ENCODE data around the gene ANKRD65.
"Not testable (repeated sequence)": the region's sequence is repeated elsewhere in the genome, so short reads cannot be mapped to it uniquely, and the experiment has no call there.

ANKRD65 gene

DNA sequence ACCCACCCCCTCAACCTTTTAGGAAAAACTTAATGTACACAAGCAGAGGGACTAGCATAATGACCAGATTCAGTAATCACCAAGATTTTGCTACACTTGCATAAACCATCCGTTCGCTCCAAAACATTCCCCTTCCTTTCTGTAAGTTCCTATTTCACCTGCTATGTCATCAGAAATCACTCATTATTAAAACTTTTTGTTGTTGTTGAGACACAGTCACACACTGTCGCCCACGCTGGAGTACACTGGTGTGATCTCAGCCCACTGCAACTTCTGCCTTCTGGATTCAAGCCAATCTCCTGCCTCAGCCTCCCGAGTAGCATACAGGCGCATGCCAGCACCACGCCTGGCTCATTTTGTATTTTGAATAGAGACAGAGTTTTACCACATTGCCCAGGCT is 17.4 kb downstream of the ANKRD65 start:
- no peak for DNase-seq
- peak; percentile 19 for TF ChIP-seq POLR2A (IDR thresholded peaks at IDR 0.05; ENCODE audit: low read length)
- TF ChIP-seq GATA1 (IDR thresholded peaks at IDR 0.05; ENCODE audit: low read depth, low read length): no peak

GRCh38 chr1:1402901-1403392 is 18.1 kb downstream of the ANKRD65 start:
- not testable (repeated sequence) for DNase-seq

GRCh38 chr1:1402072-1402900 is 18.8 kb downstream of the ANKRD65 start:
- no peak for TF ChIP-seq GATA1 (IDR thresholded peaks at IDR 0.05; ENCODE audit: low read depth, low read length)
- no peak for TF ChIP-seq POLR2A (IDR thresholded peaks at IDR 0.05; ENCODE audit: low read length)
- peak; percentile 58 to 68 for DNase-seq

- TF ChIP-seq GATA1 (IDR thresholded peaks at IDR 0.05; ENCODE audit: low read depth, low read length) (no peak), POLR2A (IDR thresholded peaks at IDR 0.05; ENCODE audit: low read length) (peak; percentile 42)
- no peak for DNase-seq
These were observed 19.5 kb downstream of the ANKRD65 start for GRCh38 chr1:1401457-1402010.

- no peak for TF ChIP-seq POLR2A (IDR thresholded peaks at IDR 0.05; ENCODE audit: low read length)
- TF ChIP-seq GATA1 (IDR thresholded peaks at IDR 0.05; ENCODE audit: low read depth, low read length): no peak
- DNase-seq: no peak
These were observed 20.3 kb downstream of the ANKRD65 start for GRCh38 chr1:1400576-1401456.

DNA sequence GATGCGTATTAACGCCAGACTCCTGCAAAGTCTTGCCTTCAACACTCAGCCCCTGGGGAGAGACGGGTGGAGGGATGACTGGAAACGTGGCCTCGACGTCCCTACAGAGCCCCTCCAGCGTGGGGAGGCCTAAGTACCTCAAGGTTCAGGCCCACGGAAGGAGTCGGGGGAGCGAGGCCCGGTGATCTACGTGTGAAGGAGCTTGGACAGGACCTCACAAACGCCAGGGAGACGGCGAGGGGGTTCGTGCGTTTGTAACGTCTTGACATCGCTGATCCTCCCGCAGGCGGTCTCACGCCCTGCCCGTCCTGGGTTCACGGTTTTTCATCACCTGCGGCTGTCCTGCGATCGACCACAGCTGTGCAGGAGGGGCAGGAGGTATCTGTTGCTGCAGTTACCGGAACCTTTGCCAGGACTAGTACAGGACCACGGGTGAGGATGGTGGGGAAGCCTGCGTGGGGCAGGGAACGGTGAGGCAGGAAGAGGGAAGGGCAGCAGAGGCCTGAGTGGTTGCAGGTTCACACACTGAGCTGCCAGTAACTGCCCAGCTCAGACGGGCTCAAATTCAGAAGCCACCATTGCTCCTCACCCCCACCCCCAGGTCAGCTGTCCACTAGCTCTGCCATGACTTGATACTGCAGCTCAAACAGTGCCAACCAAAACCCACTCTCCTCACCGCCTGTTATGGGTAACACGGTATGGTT is 21.1 kb downstream of the ANKRD65 start:
- TF ChIP-seq POLR2A (IDR thresholded peaks at IDR 0.05; ENCODE audit: low read length): peak; percentile 64
- TF ChIP-seq GATA1 (IDR thresholded peaks at IDR 0.05; ENCODE audit: low read depth, low read length): no peak
- DNase-seq: peak; percentile 70 to 75

DNA sequence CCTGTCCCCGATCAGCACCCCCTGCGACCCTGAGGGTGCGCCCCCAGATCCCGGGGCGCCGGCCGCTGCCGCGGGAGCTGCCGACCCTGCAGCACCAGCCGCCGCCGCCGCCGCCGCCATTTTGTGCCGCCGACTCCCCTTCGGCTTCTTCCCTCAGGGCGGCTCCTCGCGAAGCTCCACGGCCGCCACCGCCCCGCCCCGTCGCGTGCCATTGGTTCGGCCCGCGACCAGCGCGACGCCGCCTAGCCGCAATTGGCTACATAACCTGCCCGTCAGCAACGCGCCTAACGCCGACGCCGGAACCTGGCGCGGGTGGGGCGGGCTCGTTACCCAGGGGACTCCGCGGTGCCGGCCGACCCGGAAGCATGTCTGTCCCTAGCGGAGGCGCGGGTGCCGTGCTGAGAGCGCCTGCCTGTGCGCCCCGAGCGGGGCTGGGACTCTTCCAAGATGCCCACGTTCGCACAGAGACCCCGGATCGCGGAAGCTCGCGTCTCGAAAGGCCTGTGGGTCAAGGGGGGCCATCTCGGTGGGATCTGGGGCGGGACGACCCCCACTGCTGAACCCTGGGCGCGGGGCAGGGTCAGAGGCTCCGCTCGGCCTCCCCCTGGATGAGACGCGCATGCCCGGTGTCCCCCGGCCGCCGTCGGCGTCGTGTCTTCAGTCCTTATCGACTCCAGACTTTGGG is 21.7 kb downstream of the ANKRD65 start, which contains the start of gene CCNL2:
Gene CCNL2, minus strand, starts transcription at position 149 of the 685 bp plus-strand sequence. Its CDS starts 29 bp downstream, at position 120.
- TF ChIP-seq GATA1 (IDR thresholded peaks at IDR 0.05; ENCODE audit: low read depth, low read length): no peak
- peak; percentile 75 for TF ChIP-seq POLR2A (IDR thresholded peaks at IDR 0.05; ENCODE audit: low read length)
- peak; percentile 99 to 100 for DNase-seq

DNA sequence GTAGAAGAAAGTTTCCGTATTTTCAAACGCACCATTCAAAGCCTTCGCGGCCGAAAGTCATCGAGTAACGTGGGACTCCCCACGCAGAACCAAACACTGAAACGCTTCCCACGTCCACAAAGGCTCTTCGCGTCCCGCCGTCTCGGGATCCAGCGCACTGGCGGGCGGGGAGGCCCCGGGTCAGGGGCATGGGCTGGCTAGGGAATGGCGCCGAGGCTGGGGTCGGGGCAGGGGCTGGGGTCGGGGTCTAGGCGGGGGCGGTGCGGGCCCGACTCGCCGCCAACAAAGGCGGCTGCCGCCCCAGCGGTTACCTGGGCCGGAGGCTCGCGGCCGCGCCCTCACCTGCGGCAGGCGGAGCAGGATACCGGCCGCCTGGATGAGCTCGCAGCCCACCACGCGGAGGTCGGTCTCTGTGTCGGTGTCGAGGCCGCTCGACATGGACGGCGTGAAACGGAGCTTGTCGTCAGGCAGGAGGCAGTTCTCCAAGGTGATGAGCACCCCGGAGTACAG is 22.3 kb downstream of the ANKRD65 start:
- peak; percentile 57 to 67 for DNase-seq
- no peak for TF ChIP-seq GATA1 (IDR thresholded peaks at IDR 0.05; ENCODE audit: low read depth, low read length)
- no peak for TF ChIP-seq POLR2A (IDR thresholded peaks at IDR 0.05; ENCODE audit: low read length)

DNA sequence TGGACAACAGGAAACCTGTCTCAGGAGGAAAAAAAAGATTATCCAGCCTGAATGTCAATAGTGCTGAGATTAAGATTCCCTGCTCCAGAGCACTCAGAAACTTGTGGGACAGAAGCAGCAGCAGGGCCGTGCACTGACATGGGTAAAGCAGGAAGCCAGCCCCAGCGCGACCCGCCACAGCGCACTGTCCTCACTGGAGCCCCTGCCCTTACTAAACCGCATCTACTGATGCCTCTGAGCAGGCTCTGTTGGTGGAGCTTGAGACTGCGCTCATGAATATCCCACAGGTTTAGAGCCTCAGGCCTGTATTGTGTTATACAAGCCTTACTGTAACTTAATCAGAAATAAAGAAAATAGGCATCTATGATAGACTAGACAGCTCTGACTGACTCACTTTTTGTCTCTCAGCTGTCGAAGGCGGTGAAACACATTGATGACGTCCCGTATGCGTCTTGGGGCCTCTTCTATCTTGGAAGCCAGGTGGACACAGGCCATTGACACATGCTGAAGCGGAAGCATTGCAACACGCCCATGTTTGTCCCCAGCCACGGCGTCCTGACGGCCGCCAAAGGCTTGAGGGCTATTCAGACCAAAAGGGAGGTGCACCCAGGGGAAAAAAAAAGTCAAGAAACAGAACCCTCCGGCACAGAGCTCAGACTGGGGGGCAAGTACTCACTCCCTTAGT is 23.1 kb downstream of the ANKRD65 start:
- DNase-seq: peak; percentile 73 to 84
- TF ChIP-seq POLR2A (IDR thresholded peaks at IDR 0.05; ENCODE audit: low read length) (no peak), GATA1 (IDR thresholded peaks at IDR 0.05; ENCODE audit: low read depth, low read length) (no peak)

DNA sequence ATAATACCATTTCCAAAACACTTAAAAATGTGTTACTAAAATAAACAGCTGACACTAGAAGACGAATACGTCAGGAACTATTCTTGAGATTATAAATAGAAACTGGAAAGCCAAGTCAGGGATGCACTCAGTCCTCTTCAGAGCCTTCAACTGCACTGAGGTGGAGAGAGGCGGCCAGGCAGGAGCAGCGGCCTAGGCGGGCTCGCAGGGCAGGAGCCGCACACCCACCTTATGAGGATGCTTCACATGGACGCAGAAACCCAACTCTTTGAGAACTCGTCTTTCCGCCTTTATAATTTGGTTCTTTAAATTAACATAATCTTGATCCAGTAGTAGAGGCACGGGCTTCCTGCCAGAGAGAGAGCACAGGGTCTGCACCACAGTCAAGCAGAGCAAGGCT is 25.9 kb downstream of the ANKRD65 start:
- TF ChIP-seq POLR2A (IDR thresholded peaks at IDR 0.05; ENCODE audit: low read length) (no peak), GATA1 (IDR thresholded peaks at IDR 0.05; ENCODE audit: low read depth, low read length) (no peak)
- no peak for DNase-seq

DNA sequence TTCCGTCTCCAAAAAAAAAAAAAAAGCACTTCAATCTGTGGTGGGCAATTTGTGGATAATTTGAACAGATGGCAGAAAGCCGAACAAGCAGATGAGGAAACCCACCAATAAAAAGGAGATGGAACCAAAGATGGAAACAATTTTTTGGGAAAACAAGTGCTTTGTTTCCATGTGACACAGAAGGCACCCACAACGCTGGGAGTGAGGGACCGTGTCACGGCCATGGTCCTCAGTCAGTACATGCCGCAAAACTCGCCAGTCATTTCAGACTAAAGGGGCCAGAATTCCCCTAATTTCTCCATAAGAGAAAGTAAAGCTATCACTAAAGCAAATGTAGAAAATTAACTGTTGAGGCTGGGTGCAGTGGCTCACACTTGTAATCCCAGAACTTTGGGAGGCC is 27.0 kb downstream of the ANKRD65 start:
- no peak for TF ChIP-seq POLR2A (IDR thresholded peaks at IDR 0.05; ENCODE audit: low read length)
- TF ChIP-seq GATA1 (IDR thresholded peaks at IDR 0.05; ENCODE audit: low read depth, low read length): no peak
- DNase-seq: no peak

DNA sequence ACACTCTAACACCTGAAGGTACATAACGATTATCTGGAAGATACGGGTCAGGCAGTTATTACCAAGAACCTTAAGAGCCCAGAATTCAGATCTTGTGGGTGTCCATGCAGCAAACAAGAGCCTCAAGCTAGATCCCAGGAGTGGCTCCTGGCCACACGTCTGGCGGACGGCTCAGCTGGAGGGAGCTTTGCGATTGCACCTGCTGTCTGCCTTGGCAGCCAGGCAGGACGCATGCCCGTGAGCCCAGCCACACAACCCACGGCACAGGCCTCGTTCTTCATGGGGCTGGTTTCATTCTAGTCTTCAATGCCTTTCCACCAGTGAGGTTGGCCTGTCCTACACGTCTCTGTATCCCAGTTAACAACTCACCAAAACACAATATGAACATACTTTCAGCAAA is 27.6 kb downstream of the ANKRD65 start:
- no peak for DNase-seq
- no peak for TF ChIP-seq GATA1 (IDR thresholded peaks at IDR 0.05; ENCODE audit: low read depth, low read length)
- TF ChIP-seq POLR2A (IDR thresholded peaks at IDR 0.05; ENCODE audit: low read length): no peak

Data from erythroblast (primary cell).